HG02642 (cell line): ENCODE data around the gene PGAP6.
"Not testable (repeated sequence)": the region's sequence is repeated elsewhere in the genome, so short reads cannot be mapped to it uniquely, and the experiment has no call there.

Experiments
- ATAC-seq: cut with Tn5 transposase; IDR thresholded peaks from one replicate; pipeline ENCODE4 v1.9.1; 2021; ENCODE audit warnings: mild to moderate bottlenecking; ENCODE audit not compliant: unreplicated experiment, poor library complexity

Gene PGAP6

DNA sequence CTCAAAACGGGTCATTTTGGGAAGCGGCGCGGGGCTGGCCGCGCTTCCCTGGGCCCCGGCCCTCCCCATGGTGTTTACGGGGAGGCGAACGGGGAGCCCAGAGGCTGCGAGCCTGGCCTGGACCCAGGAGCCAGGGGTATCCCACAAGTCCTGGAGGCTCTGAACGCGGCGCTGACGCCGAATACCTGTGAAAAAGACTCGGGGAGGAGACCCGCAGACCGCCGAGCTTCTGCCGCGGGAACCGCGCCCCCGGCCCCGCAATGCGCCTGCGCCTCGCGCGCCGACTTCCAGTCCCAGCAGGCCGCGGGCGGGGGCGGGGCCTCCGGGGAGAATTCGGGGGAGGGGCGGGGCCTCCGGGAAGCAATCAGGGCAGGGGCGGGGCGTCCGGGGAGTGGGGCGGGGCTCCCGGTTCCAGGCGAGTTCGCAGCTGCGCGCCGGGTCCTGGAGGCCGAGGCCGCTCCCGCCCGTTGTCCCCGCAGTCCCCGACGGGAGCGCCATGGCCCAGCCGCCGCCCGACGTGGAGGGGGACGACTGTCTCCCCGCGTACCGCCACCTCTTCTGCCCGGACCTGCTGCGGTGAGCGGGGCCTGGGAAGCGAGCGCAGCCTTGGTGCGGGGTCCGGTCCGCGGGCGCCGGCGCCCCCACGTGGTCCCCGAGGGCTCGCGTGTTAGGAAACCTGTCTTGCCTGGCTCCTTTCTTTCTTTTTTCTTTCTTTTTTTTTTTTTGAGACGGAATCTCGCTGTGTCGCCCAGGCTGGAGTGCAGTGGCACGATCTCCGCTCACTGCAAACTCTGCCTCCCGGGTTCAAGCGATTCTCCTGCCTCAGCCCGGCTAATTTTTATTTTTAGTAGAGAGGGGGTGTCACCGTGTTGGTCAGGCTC, 19.9 kb upstream of the PGAP6 start, which contains the start of gene DECR2:
Gene DECR2, plus strand, starts transcription at position 418 of the 881 bp plus-strand sequence. Its CDS starts 79 bp downstream, at position 497.
- peak; percentile 55 for ATAC-seq

DNA sequence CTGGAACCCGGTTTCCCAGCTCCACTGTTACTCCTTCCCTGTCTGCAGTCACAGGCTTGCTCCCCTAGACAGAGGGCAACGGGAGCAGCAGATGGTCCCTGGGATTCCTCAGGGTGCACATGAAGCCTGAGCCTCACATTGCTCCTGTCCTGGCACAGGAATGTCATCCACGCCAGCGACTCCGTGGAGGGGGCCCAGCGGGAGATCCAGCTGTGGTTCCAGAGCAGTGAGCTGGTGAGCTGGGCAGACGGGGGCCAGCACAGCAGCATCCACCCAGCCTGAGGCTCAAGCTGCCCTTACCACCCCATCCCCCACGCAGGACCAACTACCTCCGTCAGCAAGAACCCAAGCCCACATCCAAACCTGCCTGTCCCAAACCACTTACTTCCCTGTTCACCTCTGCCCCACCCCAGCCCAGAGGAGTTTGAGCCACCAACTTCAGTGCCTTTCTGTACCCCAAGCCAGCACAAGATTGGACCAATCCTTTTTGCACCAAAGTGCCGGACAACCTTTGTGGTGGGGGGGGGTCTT, 18.3 kb upstream of the PGAP6 start:
- no peak for ATAC-seq

DNA sequence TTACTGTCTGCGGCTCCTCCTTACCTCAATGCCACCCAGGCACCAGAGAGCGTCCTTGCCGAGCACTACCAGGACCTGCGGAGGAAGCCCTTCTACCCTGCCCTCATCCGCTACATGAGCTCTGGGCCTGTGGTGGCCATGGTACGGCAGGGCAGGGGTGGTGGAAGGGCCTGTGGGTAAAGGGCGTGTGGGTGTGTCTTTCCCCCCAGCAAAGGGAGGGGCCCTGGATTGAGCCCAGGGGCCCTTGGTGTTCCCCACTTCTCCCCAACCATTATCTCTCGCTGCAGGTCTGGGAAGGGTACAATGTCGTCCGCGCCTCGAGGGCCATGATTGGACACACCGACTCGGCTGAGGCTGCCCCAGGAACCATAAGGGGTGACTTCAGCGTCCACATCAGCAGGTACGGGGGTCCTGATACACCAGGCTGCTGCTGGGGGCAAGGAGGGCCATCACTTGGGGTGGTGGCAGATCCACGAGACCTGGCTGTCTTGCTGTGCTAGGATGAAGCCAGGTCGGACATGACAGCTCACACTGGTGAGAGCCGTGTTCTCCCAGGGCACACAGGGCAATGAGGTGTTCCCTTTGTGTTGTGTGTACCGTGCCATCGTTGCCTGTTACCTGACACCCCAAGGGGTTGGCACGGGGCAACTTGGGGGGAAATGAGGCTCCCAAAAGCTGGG, 17.7 kb upstream of the PGAP6 start:
- no peak for ATAC-seq

DNA sequence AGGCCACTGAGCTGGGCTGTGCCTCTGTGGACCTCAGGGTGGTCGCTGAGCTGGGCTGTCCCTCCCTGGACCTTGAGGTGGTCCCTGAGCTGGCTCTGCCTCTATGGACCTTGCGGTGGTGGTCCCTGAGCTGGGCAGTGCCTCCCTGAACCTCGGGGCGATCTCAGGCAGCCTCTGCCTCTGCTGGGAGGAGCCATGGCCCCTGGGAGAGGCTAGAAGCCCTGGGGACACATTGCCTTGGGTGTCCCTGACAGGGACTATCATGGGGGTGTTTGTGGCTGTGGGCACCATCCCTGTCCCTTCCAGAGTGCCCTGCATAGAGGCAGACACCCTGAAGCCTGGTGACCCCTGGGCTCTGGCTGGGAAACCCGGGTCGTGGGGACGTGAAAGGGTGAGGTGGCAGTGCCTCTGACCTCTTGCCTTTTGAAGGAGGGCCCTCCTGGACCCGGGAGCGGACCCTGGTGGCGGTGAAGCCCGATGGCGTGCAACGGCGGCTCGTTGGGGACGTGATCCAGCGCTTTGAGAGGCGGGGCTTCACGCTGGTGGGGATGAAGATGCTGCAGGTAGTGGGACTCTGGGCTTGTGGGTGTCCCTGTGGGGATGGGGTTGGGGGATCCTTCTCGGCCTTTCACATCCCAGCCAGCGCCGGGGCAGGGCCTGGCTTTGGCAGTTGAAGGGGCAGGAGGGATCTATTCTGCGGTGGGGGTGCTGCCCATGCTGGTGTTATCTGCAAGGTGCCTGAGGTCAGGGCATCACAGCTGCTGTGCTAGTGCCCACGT, 17.0 kb upstream of the PGAP6 start:
- no peak for ATAC-seq

DNA sequence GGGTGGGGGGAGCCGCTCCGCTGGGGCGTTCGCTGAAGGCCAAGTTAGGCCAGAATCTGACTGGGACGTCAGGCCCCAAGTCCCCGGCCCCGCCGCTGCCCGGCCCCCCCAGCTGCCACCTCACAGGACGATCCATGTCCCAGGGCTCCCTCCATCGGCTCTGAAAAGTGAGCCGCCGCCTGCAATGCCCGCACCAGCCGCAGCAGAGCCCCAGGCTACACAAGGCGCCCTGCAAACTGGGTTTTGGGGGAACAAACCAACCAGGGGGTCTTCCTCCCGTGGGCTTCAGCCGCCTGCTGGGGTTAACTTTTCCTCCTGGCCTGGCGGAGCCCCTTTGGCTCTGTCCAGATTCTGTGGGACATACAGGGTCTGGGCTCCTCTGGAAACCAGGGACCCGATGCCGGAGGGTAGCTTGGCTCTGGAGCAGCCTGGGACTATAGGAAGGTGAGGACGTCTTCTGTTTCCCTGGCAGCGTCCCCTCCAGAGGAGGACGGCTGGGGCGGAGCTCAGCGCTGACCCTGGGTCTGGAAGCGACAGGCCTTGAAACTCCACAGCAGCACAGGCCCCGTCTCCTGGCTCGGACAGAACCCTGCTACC, 16.1 kb upstream of the PGAP6 start:
- ATAC-seq, result no peak

DNA sequence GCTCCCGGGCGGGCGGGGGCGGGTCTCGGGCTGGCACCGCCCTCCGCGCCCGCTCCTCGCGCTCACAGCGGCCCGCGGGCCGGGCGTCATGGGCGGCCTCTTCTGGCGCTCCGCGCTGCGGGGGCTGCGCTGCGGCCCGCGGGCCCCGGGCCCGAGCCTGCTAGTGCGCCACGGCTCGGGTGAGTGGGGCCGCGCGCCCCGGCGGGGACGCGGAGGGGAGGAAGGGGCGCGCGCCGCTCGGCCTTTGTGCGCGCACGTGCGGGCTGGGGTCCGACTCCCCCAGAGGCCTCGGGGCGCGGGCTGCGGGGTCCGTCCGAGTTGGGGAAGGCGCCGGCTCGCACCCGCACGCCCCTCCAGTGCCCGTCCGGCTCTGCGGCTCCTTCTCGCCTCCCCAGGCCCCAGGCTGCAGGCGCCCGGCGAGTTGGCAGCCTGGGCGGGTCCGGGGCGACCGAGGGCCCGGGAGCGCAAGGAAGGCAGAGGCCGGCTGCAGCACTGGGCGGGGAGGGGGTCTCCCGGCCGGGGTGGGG, 15.4 kb upstream of the PGAP6 start, which contains the start of gene NME4:
Gene NME4, plus strand, starts transcription at position 65 of the 527 bp plus-strand sequence. Its CDS starts 24 bp downstream, at position 89.
- ATAC-seq, result no peak

DNA sequence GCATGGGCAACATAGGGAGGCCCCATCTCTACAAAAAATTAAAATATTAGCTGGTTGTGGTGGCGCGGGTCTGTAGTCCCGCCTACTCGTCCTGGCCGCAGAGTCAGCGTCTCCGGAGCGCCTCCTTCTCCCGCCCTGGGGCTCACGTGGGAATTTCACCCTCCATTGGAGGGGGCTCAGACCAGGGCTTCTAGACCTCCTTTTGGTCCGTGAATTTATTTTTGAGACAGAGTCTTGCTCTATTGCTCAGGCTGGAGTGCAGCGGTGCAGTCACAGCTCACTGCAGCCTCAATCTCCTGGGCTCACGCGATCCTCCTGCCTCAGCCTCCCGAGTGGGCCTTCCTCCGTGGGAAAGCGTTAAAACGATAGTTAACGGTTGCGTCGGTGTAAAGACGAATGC, 14.8 kb upstream of the PGAP6 start:
- no peak for ATAC-seq

DNA sequence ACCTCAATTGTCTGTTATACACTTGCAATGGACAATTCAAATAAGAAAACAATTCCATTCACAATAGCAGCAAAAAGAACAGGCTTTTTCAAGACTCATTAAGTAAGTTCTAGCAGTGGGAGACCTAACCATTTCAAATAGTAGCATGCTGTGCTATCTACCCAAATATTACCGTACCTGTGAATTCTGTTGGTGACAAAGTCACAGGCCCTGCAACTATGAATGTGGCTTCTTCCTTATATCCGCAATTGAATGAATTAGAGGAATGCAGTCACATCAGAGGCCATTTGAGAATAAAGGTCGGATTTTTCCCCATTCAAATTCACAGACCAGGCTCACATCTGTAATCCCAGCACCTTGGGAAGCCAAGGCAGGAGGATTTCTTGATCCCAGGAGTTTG, 14.4 kb upstream of the PGAP6 start:
- no peak for ATAC-seq

DNA sequence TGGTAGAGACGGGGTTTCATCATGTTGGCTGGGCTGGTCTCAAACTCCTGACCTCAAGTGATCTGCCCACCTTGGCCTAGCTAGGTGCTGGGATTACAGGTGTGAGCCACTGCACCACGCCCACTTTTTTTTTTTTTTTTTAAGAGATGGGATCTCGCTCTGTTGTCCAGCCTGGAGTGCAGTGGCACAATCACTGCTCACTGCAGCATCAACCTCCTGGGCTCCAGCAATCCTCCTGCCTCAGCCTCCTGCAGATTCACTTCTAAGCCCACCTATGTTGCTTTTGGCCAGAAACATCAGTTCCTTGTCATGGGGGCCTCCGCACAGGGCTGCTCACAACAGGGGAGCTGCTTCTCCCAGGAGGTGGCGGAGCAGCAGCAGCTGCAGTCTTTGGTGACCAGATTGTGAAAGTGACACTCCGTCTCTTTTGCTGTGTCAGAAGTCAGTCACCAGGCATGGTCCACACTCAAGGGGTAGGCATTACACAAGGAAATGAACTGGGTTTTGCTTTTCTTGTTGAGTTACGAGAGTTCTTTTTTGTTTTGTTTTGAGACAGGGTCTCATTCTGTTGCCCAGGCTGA, 10.8 kb upstream of the PGAP6 start:
- no peak for ATAC-seq

DNA sequence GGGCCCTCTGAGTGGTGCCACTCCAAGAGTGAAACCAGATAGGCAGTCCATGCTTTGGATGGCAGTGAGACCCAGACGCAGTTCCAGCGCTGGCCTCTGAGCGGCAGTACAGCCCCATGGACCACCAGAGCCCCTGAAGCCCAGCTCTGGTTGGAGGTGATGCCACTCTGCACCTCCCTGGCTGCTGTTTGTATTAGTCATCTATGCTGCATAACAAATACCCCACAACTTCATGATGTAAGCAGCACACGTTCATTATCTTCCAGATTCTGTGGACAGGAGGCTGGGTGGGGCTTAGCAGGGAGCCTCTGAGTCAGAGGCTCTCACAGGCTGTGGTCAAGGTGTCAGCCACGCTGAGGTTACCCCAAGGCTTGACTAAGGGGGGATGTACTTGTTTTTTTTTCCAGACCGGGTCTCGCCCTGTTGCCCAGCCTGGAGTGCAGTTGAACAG, 10.1 kb upstream of the PGAP6 start:
- no peak for ATAC-seq

DNA sequence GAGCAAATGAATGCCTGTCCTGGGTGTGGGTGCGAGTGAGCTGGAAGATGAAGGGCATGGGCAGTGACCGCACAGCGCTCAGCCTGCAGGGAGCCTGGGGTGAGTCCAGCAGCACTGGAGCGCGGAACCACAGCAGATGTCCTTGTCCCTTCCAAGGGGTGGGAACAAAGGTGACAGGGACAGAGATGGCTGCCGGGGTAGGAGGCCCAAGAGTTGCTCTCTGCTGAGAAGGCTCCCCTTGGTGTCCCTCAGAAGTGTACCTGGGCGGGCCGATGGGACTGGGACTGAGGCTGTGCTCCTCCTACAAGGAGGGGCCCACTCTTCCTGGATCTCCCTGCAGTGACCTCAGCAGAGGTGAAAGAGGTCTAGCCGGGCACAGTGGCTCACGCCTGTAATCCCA, 7.6 kb upstream of the PGAP6 start:
- ATAC-seq, result no peak

DNA sequence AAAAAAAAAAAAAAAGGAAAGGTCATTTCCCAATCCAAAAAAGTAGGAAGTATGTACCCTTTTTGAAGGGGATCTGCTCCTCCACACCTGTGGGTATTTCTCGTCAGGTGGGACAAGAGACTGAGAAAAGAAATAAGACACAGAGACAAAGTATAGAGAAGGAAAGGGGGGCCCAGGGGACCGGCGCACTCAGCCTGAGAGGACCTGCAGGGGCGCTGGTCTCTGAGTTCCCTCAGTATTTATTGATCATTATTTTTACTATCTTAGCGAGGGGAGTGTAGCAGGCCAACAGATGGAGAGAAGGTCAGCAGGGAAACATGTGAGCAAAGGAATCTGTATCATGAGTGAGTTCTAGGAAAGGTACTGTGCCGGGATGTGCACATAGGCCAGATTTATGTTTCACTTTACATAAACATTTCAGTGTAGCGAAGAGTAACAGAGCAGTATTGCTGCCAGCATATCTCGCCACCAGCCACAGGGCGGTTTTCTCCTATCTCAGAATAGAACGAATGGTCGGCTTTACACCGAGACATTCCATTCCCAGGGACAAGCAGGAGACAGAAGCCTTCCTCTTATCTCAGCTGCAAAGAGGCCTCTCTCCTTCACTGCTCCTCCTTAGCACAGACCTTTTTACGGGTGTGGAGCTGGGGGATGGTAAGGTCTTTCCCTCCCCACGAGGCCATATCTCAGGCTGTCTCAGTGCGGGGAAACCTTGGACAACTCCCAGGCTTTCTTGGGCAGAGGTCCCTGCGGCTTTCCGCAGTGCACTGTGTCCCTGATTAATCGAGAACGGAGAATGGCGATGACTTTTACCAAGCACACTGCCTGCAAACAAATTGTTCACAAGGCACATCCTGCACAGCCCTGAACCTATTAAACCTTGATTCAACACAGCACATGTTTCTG, 6.2 kb upstream of the PGAP6 start:
- ATAC-seq, result not testable (repeated sequence)

DNA sequence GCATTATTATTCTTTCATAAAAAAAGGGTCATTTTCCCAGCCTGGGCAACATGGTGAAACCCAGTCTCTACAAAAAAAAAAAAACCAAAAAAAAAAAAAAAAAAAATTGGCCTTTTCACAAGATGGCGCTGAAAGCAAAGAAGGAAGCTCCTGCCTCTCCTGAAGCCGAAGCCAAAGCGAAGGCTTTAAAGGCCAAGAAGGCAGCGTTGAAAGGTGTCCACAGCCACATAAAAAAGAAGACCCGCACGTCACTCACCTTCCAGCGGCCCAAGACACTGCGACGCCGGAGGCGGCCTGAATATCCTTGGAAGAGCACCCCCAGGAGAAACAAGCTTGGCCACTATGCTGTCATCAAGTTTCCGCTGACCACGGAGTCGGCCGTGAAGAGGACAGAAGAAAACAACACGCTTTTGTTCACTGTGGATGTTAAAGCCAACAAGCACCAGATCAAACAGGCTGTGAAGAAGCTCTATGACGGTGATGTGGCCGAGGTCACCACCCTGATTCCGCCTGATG, 4.9 kb upstream of the PGAP6 start:
- ATAC-seq, result no peak

DNA sequence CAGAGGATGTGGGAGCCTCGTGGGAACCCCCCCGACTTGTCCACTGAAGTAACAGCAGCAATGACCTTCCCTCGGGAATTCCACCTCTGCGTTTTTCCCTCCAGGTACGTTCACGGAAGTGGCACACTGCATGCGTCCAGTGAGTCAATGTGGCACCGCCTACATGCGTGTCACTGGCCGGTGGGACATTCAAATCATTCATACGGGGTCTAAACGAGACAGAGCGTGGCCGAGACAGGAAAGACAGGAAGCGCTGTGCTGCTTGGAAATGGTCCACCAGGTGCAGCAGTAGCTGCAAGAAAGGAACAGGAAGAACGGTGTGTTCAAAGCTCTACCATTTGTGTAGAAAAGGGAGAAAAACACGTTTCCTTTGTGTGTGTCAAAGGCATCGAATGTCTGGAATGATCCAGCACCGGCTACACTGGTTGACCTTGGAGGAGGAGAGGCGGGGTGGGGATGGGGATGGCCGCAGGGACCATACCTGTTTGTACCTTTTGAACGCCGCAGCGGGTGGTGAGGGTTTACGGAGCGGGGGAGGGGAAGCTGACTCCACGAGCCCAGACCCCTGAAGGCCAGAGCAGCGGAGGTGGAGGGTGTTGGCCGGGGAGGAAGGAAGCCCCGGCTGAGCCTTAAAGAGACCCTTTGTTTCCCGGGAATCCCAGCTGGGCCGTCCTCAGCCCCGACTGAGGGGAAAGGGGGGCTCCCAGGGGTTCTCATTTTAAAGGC, 1.7 kb upstream of the PGAP6 start:
- no peak for ATAC-seq

DNA sequence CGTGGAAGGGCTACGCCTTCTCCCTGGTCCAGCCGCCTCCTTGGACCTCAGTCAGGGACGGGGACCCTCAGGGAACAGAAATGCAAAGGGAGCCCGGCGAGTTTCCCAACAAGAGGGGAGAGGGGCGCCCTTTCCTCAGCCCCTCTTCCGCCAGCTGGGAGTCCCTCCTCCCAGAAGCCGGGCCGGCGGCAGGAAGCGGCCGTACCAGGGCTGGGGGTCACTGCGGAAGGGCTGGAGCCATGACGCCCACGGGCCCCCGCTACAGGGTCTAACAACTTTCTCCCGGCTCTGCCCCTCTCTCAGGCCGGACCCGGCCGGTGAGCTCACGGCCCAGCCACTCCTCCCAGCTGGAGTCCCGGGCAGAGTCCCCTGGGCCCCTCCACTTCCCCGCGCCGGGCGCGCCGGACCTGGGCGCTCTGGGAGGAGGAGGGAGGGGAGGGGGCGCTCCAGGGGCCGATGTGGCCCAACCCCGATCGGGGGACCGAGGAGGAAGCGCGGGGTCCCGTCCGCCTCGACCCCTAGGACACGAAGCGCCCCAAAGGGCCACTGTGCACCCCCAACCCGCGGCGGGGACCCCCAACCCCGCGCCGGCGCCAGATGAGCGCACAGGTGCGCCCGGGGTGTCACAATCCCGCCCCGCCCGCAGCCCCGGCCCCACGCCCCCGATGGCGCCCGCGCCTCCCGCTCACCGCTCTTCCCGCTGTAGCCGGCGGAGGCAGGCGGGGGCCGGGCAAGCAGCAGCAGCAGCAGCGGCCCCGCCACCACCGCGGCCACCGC, 578 bp downstream of the PGAP6 start:
- ATAC-seq, result peak; percentile 37

DNA sequence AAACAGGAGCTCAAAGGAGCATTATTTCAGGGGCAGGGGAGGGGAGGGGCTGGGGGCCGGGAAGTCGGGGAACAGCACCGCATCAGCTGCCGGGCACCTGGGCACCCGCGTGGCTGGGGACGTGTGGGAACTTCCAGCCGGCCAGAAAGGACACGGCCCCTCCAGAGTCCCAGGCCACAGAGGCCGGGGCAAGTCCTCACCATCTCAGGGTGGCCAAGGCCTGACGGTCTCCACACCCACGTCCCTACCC, 1.1 kb downstream of the PGAP6 start:
- no peak for ATAC-seq
